DOHH2 (cell line): ENCODE measurements around the gene LAMA3.

Source experiments
- H3F3A ChIP-seq: fragments of 200-600 bp; sonication (generic), shearing (Covaris generic); 2 replicates; pipeline ENCODE4 v1.6.0; 2016; ENCODE audit warnings: antibody characterized with exemption, mild to moderate bottlenecking; ENCODE audit not compliant: control insufficient read depth, insufficient read depth
- H3K27ac ChIP-seq: fragments of 200-600 bp; sonication (generic); 2 replicates; pipeline ENCODE4 v1.5.1; 2014; ENCODE audit warnings: low read depth, mild to moderate bottlenecking, low read length, moderate library complexity
- H3K27me3 ChIP-seq: fragments of 200-600 bp; sonication (generic); 2 replicates; pipeline ENCODE4 v1.6.1; 2014; ENCODE audit warnings: mild to moderate bottlenecking, low read length, mixed read lengths; ENCODE audit not compliant: control insufficient read depth
- H3K36me3 ChIP-seq: fragments of 200-600 bp; sonication (generic); 2 replicates; pipeline ENCODE4 v1.6.1; 2014; ENCODE audit warnings: mild to moderate bottlenecking, low read length, moderate library complexity, mixed read lengths; ENCODE audit not compliant: control insufficient read depth
- H3K4me1 ChIP-seq: fragments of 200-600 bp; sonication (generic); 2 replicates; pipeline ENCODE4 v1.6.1; 2014; ENCODE audit warnings: mild to moderate bottlenecking, low read length, mixed read lengths; ENCODE audit not compliant: control insufficient read depth
- H3K4me2 ChIP-seq: fragments of 200-600 bp; sonication (generic); 2 replicates; pipeline ENCODE4 v1.6.0; 2014; ENCODE audit warnings: mild to moderate bottlenecking, low read length, moderate library complexity
- H3K4me3 ChIP-seq: fragments of 200-600 bp; sonication (generic); 2 replicates; pipeline ENCODE4 v1.5.1; 2014; ENCODE audit warnings: mild to moderate bottlenecking, low read length, mixed read lengths
- H3K79me2 ChIP-seq: fragments of 200-600 bp; sonication (generic); 2 replicates; pipeline ENCODE4 v1.6.1; 2014; ENCODE audit warnings: mild to moderate bottlenecking, low read length, mixed read lengths; ENCODE audit not compliant: control insufficient read depth
- H3K9me2 ChIP-seq: fragments of 200-600 bp; sonication (generic); replicated peaks from 2 replicates; pipeline ENCODE4 v1.6.1; 2014; ENCODE audit warnings: mild to moderate bottlenecking, low read length, mixed read lengths; ENCODE audit not compliant: control insufficient read depth
- H3K9me3 ChIP-seq: fragments of 200-600 bp; sonication (generic); 2 replicates; pipeline ENCODE4 v1.6.1; 2014; ENCODE audit warnings: antibody characterized with exemption, low read length, mixed read lengths; ENCODE audit not compliant: control insufficient read depth, insufficient read depth
- H4K20me1 ChIP-seq: fragments of 200-600 bp; sonication (generic); 2 replicates; pipeline ENCODE4 v1.6.0; 2014; ENCODE audit warnings: low read depth, mild to moderate bottlenecking, antibody characterized with exemption, low read length, moderate library complexity; ENCODE audit not compliant: control insufficient read depth, insufficient read depth
- CTCF ChIP-seq: fragments of 200-600 bp; sonication (generic); IDR thresholded peaks from one replicate; pipeline ENCODE4 v1.5.1; 2014; ENCODE audit warnings: antibody characterized with exemption, mild to moderate bottlenecking, low read depth, low read length; ENCODE audit not compliant: poor library complexity, severe bottlenecking
- EZH2phosphoT487 ChIP-seq: fragments of 200-600 bp; sonication (generic); IDR thresholded peaks from 2 replicates; pipeline ENCODE4 v1.6.1; 2017; ENCODE audit warnings: borderline replicate concordance, mild to moderate bottlenecking, antibody characterized with exemption, low read length, moderate library complexity, mixed read lengths

LAMA3 gene

GRCh38 chr18:23893653-23894052, 204.4 kb downstream of the LAMA3 start:
- no peaks in the 10 kb centered on the region for H3K9me2 ChIP-seq
- no peak for TF ChIP-seq EZH2phosphoT487
- no peak for TF ChIP-seq CTCF

GRCh38 chr18:23894661-23895175, 205.5 kb downstream of the LAMA3 start:
- Histone ChIP-seq H4K20me1 (no peaks in the 10 kb centered on the region), H3K4me1 (no peaks in the 10 kb centered on the region), H3K9me3 (no peaks in the 10 kb centered on the region), H3K4me3 (no peak overlapping the region), H3K4me2 (no peak overlapping the region), H3K79me2 (no peaks in the 10 kb centered on the region), H3K27me3 (peaks cover 7% of the 10 kb centered on the region; the same call in 1 of the 2 replicates), H3K9me2 (no peaks in the 10 kb centered on the region), H3K27ac (no peak overlapping the region), H3K36me3 (no peaks in the 10 kb centered on the region), H3F3A (no peaks in the 10 kb centered on the region)
- TF ChIP-seq CTCF (no peak), EZH2phosphoT487 (no peak)

More at GRCh38 chr18:23893653-23894052, 204.4 kb downstream of the LAMA3 start:
- no peaks in the 10 kb centered on the region for H3K9me3 ChIP-seq
- no peaks in the 10 kb centered on the region for H3K79me2 ChIP-seq
- no peaks in the 10 kb centered on the region for H3K36me3 ChIP-seq
- no peaks in the 10 kb centered on the region for H4K20me1 ChIP-seq
- H3K27ac ChIP-seq = no peak overlapping the region
- H3K4me1 ChIP-seq = no peaks in the 10 kb centered on the region
- no peaks in the 10 kb centered on the region for H3F3A ChIP-seq
- H3K27me3 ChIP-seq = peaks cover 7% of the 10 kb centered on the region; the same call in 1 of the 2 replicates
- H3K4me3 ChIP-seq = no peak overlapping the region
- no peak overlapping the region for H3K4me2 ChIP-seq

- Histone ChIP-seq H3K9me2 (no peaks in the 10 kb centered on the region), H3K4me3 (no peak overlapping the region), H3K27ac (no peak overlapping the region), H3K4me2 (no peak overlapping the region), H3K79me2 (no peaks in the 10 kb centered on the region), H3K27me3 (peaks cover 5% of the 10 kb centered on the region; the same call in 1 of the 2 replicates), H3K4me1 (no peaks in the 10 kb centered on the region), H3F3A (no peaks in the 10 kb centered on the region), H3K36me3 (no peaks in the 10 kb centered on the region), H4K20me1 (no peaks in the 10 kb centered on the region), H3K9me3 (no peaks in the 10 kb centered on the region)
- TF ChIP-seq EZH2phosphoT487 = no peak
- no peak for TF ChIP-seq CTCF
These were observed 208.0 kb downstream of the LAMA3 start for GRCh38 chr18:23897291-23897690.
